ENCODE measurements around the gene PPP2R2B.

- no peak for TF ChIP-seq FOXM1 (IDR thresholded peaks at IDR 0.05; ENCODE audit: borderline replicate concordance)
- no peak for TF ChIP-seq ZNF384 (IDR thresholded peaks at IDR 0.05)
- TF ChIP-seq HDGF (IDR thresholded peaks at IDR 0.05; ENCODE audit: borderline replicate concordance), result no peak
- TF ChIP-seq FOXA1 (IDR thresholded peaks at IDR 0.05), result no peak
- no peak for TF ChIP-seq LEF1 (IDR thresholded peaks at IDR 0.05; ENCODE audit: borderline replicate concordance)
- no peak for TF ChIP-seq TARDBP (IDR thresholded peaks at IDR 0.05)
Observed at GRCh38 chr5:146849694-146850303, 28.8 kb downstream of the PPP2R2B start.
